GM12878 (cell line): Measurements from ENCODE around the gene MAP4K2. TPM values are rescaled to one million over a fixed set of nuclear protein-coding genes. Genes with fewer than 3 reads are reported as not detected.

ENCODE experiments used
- ATAC-seq: fragments of 200-7000 bp; cut with Tn5 transposase; 3 replicates; pipeline ENCODE4 v1.9.1; 2020; ENCODE audit warnings: mild to moderate bottlenecking, moderate library complexity
- BruUV-seq: library from RNA; stranded (reverse); fragments of 400-500 nt; replicated peaks from 2 replicates; lab custom pipeline; 2021; lab: Mats Ljungman, UMichigan
- CTCF ChIA-PET: fragments of 300-600 bp; sonication (Branson Sonifier 250); formaldehyde crosslinking; extraction: SDS; loops from one replicate; lab custom pipeline; 2021; ENCODE audit warnings: inconsistent platforms; lab: Yijun Ruan, JAX
- POLR2A ChIA-PET: fragments of 350-600 bp; formaldehyde crosslinking; extraction: SDS; loops from one replicate; lab custom pipeline; 2021; ENCODE audit warnings: inconsistent platforms; lab: Charles Lee
- RAD21 ChIA-PET: fragments of 300-600 bp; sonication (Branson Sonifier 250); formaldehyde crosslinking; loops from one replicate; lab custom pipeline; 2023; ENCODE audit warnings: antibody characterized with exemption; ENCODE audit not compliant: unreplicated experiment; lab: Charles Lee
- SMC1A ChIA-PET: fragments of 300-600 bp; sonication (Branson Sonifier 250); formaldehyde crosslinking; loops from one replicate; lab custom pipeline; 2023; ENCODE audit not compliant: unreplicated experiment, uncharacterized antibody; lab: Charles Lee
- DNase-seq: peaks from one replicate; pipeline ENCODE4 v3.0.0-alpha.2; 2011; ENCODE audit warnings: low read depth, low spot score
- FAIRE-seq: peaks from 3 replicates; lab custom pipeline; 2011; peaks lifted over from hg19 to GRCh38; lab: Jason Lieb, UNC
- H2AFZ ChIP-seq: 2 replicates; pipeline ENCODE4 v1.6.0; 2011; ENCODE audit warnings: low read depth, low read length, control low read depth; ENCODE audit not compliant: control insufficient read depth
- H3K27ac ChIP-seq: 2 replicates; pipeline ENCODE4 v1.5.1; 2011; ENCODE audit warnings: control low read depth; ENCODE audit not compliant: control insufficient read depth, insufficient read depth
- H3K27me3 ChIP-seq, 2 experiments: replicated peaks in 1 of 2; 2 replicates each; pipeline versions ENCODE4 v1.6.0 to v1.6.1; 2011; ENCODE audit warnings: low read length in 1 of 2; ENCODE audit not compliant: control insufficient read depth in 2 of 2, insufficient read depth in 2 of 2
- H3K36me3 ChIP-seq, 2 experiments: 2 replicates each; pipeline ENCODE4 v1.5.1; 2011; ENCODE audit warnings: low read length in 1 of 2; ENCODE audit not compliant: control insufficient read depth in 2 of 2, insufficient read depth in 2 of 2
- H3K4me1 ChIP-seq: 2 replicates; pipeline ENCODE4 v1.6.1; 2011; ENCODE audit warnings: mild to moderate bottlenecking, low read length, moderate library complexity, mixed read lengths; ENCODE audit not compliant: control insufficient read depth, insufficient read depth
- H3K4me2 ChIP-seq: 2 replicates; pipeline ENCODE4 v1.6.0; 2011; ENCODE audit warnings: control low read depth; ENCODE audit not compliant: control insufficient read depth, insufficient read depth
- H3K4me3 ChIP-seq: fragments of 200-600 bp; sonication (generic); 2 replicates; pipeline ENCODE4 v1.5.1; 2016
- H3K79me2 ChIP-seq: 2 replicates; pipeline ENCODE4 v1.6.0; 2011; ENCODE audit warnings: low read length; ENCODE audit not compliant: control insufficient read depth, insufficient read depth
- H3K9ac ChIP-seq: 2 replicates; pipeline ENCODE4 v1.8.0; 2011; ENCODE audit warnings: low read length, control low read depth, mixed read lengths; ENCODE audit not compliant: control insufficient read depth, insufficient read depth
- H3K9me3 ChIP-seq: replicated peaks from 3 replicates; pipeline ENCODE4 v1.5.1; 2011; ENCODE audit warnings: mild to moderate bottlenecking, low read length; ENCODE audit not compliant: control insufficient read depth, insufficient read depth
- H4K20me1 ChIP-seq: 2 replicates; pipeline ENCODE4 v1.6.0; 2011; ENCODE audit not compliant: control insufficient read depth, insufficient read depth
- BCLAF1 ChIP-seq: fragments of 450-650 bp; IDR thresholded peaks from 2 replicates; pipeline ENCODE4 v1.6.1; 2017; ENCODE audit warnings: antibody characterized with exemption, mild to moderate bottlenecking, moderate library complexity
- ETV6 ChIP-seq, 2 experiments: fragments of 450-650 bp in 1 of 2; IDR thresholded peaks in 1 of 2; conservative IDR thresholded peaks in 1 of 2; 2 replicates each; pipeline ENCODE4 v1.6.1; 2014; ENCODE audit warnings: antibody characterized with exemption in 1 of 2, borderline replicate concordance in 1 of 2, low read depth in 1 of 2, mild to moderate bottlenecking in 1 of 2, moderate library complexity in 1 of 2
- IRF4 ChIP-seq: IDR thresholded peaks from 2 replicates; pipeline ENCODE4 v1.6.1; 2011; ENCODE audit warnings: low read depth, low read length
- POLR2AphosphoS5 ChIP-seq: IDR thresholded peaks from 2 replicates; pipeline ENCODE4 v1.6.1; 2011; ENCODE audit warnings: mild to moderate bottlenecking, low read length, inconsistent platforms
- PRDM15 ChIP-seq: fragments of 450-650 bp; formaldehyde crosslinking; IDR thresholded peaks from 2 replicates; pipeline ENCODE4 v1.4.0; 2020; ENCODE audit warnings: mild to moderate bottlenecking, moderate library complexity
- RUNX3 ChIP-seq: IDR thresholded peaks from 2 replicates; pipeline ENCODE4 v1.6.1; 2012; ENCODE audit warnings: low read length, inconsistent platforms
- TAF1 ChIP-seq: IDR thresholded peaks from 2 replicates; pipeline ENCODE4 v1.6.1; 2011; ENCODE audit warnings: mild to moderate bottlenecking, low read depth, low read length, borderline replicate concordance
- USF1 ChIP-seq: IDR thresholded peaks from 2 replicates; pipeline ENCODE4 v1.6.1; 2011; ENCODE audit warnings: borderline replicate concordance, low read depth, mild to moderate bottlenecking, moderate library complexity, mixed read lengths, low read length; ENCODE audit not compliant: insufficient read depth; ENCODE audit errors: extremely low read length
- YY1 ChIP-seq: IDR thresholded peaks from 2 replicates; pipeline ENCODE4 v1.6.1; 2011; ENCODE audit warnings: low read depth, mild to moderate bottlenecking, low read length
- ZZZ3 ChIP-seq: IDR thresholded peaks from 2 replicates; pipeline ENCODE4 v1.6.1; 2011; ENCODE audit warnings: low read depth; ENCODE audit not compliant: control insufficient read depth, insufficient read length
- WGBS: methylation state at CpG from one replicate; pipeline ENCODE4 v1.1.6; 2016; ENCODE audit warnings: low lambda C conversion rate; ENCODE audit not compliant: insufficient replicate concordance, insufficient coverage; ENCODE audit errors: missing lambda C conversion rate; 5-methylcytosine and 5-hydroxymethylcytosine counted together
- in situ Hi-C: fragments of 300-500 bp; cut with MboI; formaldehyde crosslinking; loops from 9 replicates; pipeline ENCODE4 v1.14.3; 2018; ENCODE audit warnings: mixed read lengths
- intact Hi-C: fragments of 100-400 bp; cut with micrococcal nuclease; formaldehyde crosslinking; loops from one replicate; pipeline ENCODE4 v1.14.2; 2022; ENCODE audit not compliant: unreplicated experiment
- polyA plus RNA-seq, 11 experiments: library from polyadenylated mRNA; depleted of rRNA in 4 of 11; unstranded in 6 of 11; stranded (reverse) in 5 of 11; fragments of >200 nt; fragmentation: Nextera tagmentation in 4 of 11; fragmentation: Illumina TruSeq in 1 of 11; extraction: Ambion mirVana in 4 of 11; extraction: Trizol in 1 of 11; gene quantifications; 1 replicate in 1 of 11; 2 replicates in 10 of 11; pipeline versions ENCODE4 v1.2.1 to v1.2.3, GENCODE V29; 2011 to 2016; ENCODE audit warnings: inconsistent platforms in 2 of 11, missing spikeins in 2 of 11, low read depth in 1 of 11
- total RNA-seq, 4 experiments: library from RNA; depleted of rRNA in 3 of 4; stranded (reverse); fragments of >200 nt in 3 of 4; fragmentation: Illumina TruSeq in 1 of 4; extraction: Trizol in 1 of 4; gene quantifications; 2 replicates each; pipeline versions ENCODE4 v1.2.1 to v1.2.3, GENCODE V29; 2013 to 2021

MAP4K2 gene
- total and polyA plus RNA-seq, 10 of the 15 experiments (the other 5 are each of a cell fraction or from before 2014, with no cell fraction given), result 0.98 to 78.1 (median 48.9) TPM

GRCh38 chr11:64791781-64792291 is 11.2 kb downstream of the MAP4K2 start (continued):
- TF ChIP-seq POLR2AphosphoS5 (no peak), ZZZ3 (no peak), ETV6 (conservative IDR thresholded peaks at IDR 0.05 in 1 of 2, IDR thresholded peaks at IDR 0.05 in 1 of 2; ENCODE audit: borderline replicate concordance in 1 of 2, low read depth in 1 of 2) (no peak), TAF1 (no peak)

- 92% methylated on average over 25 of the region's 25 CpGs for WGBS
- H3K9me3 ChIP-seq, result no peaks in the 10 kb centered on the region
- in situ Hi-C loops (no loop called here), intact Hi-C loops (no loop called here)
- ChIA-PET SMC1A (no interaction called here), RAD21 (no interaction called here), POLR2A (no interaction called here), CTCF (interaction anchor here (1.2 kb wide), 1 partner anchor 7 kb away, joined by 3 read pairs; no protein-coding TSS in a partner anchor)
- DNase-seq (no peak), ATAC-seq (no peak), FAIRE-seq (no peak)
- no peak overlapping the region for H3K27ac ChIP-seq
- BruUV-seq, result no TSS peak
- TF ChIP-seq RUNX3 (no peak), PRDM15 (no peak), IRF4 (no peak), YY1 (no peak), BCLAF1 (no peak), USF1 (no peak)
- no peak overlapping the region for H3K4me3 ChIP-seq
- H3K9ac ChIP-seq, result no peak overlapping the region
- no peak overlapping the region for H2AFZ ChIP-seq
- no peak overlapping the region for H3K4me2 ChIP-seq
- H3K4me1 ChIP-seq, result no peaks in the 10 kb centered on the region
- no peaks in the 10 kb centered on the region for H4K20me1 ChIP-seq
- no peaks in the 10 kb centered on the region for H3K27me3 ChIP-seq
- no peaks in the 10 kb centered on the region for H3K79me2 ChIP-seq
- H3K36me3 ChIP-seq, result peaks cover 5 to 11% of the 10 kb centered on the region in 2 experiments; a peak in 3 of 4 replicates
Observed at GRCh38 chr11:64790205-64791095, 12.6 kb downstream of the MAP4K2 start.
